GF-D8 (cell line): ENCODE results near the gene SNAPC2.

Experiments
- DNase-seq: peaks from one replicate; lab custom pipeline; 2025; lab: John Stamatoyannopoulos, UW

The SNAPC2 gene, protein sequence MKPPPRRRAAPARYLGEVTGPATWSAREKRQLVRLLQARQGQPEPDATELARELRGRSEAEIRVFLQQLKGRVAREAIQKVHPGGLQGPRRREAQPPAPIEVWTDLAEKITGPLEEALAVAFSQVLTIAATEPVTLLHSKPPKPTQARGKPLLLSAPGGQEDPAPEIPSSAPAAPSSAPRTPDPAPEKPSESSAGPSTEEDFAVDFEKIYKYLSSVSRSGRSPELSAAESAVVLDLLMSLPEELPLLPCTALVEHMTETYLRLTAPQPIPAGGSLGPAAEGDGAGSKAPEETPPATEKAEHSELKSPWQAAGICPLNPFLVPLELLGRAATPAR

GRCh38 chr19:7919610-7920518 is at the start of gene SNAPC2:
Gene SNAPC2, plus strand, starts transcription at chr19:7920338. Its CDS starts 29 bp downstream, at chr19:7920367.
- DNase-seq = peak; percentile 78

GRCh38 chr19:7870571-7871436 is 49.3 kb upstream of the SNAPC2 start:
- DNase-seq = peak; percentile 89

DNA sequence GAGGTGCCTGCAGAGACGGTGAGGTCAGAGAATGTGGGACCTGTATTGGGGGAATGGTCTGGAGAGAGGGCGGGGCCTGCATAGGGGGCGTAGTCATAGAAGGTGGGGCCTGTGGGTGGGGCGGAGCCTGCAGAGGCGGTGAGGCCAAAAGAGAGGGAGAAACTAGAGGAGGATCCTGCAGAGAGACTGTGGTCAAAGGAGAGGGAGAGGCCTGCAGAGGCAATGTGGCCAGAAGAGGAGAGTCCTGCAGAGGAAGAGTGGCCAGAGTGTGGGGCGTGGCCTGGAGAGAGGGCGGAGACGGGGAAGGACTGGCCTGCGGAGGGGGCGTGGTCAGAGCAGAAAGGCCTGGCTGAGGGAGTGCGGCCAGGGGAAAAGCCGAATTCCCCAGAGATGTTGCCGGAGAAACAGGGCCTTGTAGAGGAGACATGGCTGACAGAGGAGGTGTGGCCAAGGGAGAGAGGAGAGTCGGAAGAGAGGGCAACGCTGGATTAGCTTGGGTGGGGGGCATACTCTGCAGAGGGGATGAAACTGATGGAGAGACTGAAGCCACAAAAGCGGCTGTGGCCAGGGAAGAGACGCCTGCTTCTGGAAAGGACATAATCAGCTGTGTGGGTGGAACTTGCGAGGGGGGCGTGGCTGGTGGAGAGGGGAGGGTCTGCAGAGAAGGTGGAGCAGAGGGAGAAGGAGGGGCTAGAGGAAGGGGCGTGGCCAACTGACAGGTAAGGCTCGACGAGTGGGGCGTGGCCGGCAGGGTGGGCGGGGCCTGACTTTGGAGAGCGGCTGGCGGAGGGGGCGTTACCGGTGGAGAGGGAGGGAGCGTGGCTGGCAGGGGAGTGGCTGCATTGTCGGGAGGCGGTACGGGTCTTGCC is 48.5 kb upstream of the SNAPC2 start:
- peak; percentile 66 for DNase-seq

GRCh38 chr19:7872306-7873204 is 47.6 kb upstream of the SNAPC2 start:
- DNase-seq = no peak

- DNase-seq = no peak
Measured at GRCh38 chr19:7873304-7874075, 46.6 kb upstream of the SNAPC2 start.

DNA sequence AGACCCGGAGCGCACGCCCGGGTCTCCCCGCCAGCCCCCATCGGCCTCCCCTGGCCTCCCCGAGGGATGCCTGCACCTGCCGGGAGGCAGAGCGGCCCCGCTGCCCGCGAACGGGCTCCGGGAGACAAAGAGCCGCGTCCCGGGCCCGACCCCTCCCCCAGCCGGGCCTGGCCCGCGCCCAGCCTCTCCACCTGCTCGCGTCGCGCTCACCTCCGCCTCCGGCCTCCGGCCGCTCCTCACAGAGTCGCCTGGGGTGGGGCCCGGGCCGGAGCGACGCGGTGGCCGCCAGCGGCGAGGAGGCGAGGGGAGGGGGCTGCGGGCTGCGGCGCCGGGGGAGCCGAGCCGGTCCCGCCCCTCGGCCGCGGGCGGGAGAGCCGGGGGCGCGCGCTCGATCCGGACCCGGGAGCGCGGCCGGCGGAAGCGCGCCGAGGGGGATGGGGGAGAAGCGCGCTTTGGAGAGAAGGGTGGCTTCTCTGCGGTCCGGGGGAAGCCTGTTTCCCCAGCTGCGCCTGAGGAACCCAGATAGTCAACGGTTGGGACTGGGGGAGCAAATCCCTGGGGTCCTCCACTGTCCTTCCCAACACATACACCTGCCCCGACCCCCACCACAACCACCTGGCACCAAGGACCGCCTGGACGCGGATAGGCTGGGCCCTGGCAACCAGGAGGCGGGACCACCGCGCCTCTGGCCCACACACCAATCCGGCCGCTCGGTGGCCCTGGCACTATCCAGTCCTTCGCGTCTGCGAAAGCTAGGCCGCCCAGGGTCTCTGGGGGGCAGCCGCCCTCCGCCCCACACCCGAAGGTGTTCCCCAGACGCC is 45.9 kb upstream of the SNAPC2 start, which contains the start of gene PRR36:
Gene PRR36, minus strand, starts transcription at position 315 of the 821 bp plus-strand sequence. CDS start 701 bp downstream, outside the sequence.
- DNase-seq = no peak

DNA sequence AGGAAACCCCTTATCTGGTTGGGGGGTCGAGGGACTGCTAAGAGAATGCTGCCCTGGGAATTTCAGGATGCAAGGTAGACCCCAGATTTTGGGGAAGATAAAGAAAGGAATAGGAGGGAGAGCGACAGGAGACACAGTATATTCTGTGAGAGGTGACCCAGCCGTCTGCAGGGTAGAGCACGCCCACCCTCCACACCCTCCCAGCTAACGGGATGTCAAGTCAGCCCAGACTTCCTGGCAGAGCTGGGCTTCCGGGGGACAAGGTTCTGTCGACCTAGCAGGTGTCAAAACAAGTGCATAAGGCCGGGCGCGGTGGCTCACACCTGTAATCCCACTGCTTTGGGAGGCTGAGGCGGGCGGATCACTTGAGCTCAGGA is 45.3 kb upstream of the SNAPC2 start:
- DNase-seq = no peak

- no peak for DNase-seq
Measured at GRCh38 chr19:7877249-7877836, 42.8 kb upstream of the SNAPC2 start.

- DNase-seq = no peak
Measured at GRCh38 chr19:7879111-7879807, 40.9 kb upstream of the SNAPC2 start.

DNA sequence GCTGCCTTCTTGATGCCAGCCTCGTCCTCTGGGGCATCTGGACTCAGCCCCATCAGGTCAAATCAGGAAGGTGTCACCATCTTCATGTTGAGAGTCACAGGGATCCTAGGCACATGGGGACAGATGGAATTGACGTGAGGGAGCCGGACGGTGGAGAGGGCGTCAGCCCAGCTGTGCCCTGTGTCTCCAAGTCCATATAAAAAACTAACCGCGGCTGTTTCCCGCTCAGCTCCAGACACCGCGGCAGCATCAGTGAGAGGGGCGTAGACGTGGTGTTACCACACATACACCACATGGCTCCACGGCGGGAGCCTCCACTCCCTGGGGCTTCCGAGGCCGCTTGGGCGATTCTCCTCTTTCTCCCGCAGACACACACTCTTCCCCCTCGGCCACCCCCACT is 40.3 kb upstream of the SNAPC2 start:
- DNase-seq = no peak

DNA sequence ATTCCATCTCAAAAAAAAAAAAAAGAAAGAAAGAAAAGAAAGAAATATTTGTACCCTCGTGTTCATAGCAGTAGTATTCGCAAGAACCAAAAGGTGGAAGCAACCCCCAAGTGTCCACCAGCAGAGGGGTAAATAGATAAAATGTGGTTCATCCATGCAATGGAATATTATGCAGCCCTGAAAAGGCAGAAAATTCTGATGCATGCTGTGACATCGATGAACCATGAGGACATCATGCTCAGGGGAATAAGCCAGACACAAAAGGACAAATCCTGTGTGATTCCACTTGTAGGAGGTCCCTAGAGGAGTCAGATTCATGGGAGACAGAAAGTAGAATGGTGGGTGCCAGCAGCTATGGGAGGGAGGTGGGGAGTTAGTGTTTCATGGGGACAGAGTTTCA is 38.2 kb upstream of the SNAPC2 start:
- no peak for DNase-seq

DNA sequence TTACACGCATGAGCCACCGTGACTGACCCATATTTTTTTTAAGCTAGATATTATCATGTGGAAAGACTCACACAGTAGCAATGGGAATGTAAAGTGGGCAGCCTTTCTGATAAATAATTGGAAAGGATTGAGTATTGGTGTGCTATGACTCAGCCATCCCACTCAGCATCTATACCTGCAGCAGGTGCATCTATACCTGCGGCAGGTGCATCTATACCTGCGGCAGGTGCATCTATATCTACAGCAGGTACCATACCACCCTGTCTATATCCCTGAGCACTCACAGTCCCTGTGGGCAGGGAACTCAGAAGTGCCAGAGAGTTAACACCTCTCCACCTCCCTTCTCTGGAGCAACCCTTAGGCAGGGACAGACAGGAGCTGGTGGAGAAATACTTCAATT is 37.0 kb upstream of the SNAPC2 start:
- DNase-seq = no peak

GRCh38 chr19:7883796-7884570 is 36.2 kb upstream of the SNAPC2 start:
- DNase-seq = no peak

DNA sequence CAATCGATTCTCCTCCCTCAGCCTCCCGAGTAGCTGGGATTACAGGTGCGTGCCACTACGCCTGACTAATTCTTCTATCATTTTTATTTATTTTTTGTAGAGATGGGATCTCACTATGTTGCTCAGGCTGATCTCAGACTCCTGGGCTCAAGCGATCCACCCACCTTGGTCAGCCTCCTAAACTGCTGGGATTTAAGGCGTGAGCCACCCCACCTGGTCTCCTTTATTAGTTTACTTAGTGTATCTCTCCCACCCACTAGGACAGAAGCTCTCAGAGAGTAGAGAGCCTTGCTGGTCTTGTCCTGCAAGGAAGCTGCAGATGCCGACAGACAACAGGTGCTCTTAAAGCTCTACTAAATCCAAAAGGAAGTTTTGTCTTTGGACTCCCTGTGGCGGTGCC is 34.3 kb upstream of the SNAPC2 start:
- no peak for DNase-seq

DNA sequence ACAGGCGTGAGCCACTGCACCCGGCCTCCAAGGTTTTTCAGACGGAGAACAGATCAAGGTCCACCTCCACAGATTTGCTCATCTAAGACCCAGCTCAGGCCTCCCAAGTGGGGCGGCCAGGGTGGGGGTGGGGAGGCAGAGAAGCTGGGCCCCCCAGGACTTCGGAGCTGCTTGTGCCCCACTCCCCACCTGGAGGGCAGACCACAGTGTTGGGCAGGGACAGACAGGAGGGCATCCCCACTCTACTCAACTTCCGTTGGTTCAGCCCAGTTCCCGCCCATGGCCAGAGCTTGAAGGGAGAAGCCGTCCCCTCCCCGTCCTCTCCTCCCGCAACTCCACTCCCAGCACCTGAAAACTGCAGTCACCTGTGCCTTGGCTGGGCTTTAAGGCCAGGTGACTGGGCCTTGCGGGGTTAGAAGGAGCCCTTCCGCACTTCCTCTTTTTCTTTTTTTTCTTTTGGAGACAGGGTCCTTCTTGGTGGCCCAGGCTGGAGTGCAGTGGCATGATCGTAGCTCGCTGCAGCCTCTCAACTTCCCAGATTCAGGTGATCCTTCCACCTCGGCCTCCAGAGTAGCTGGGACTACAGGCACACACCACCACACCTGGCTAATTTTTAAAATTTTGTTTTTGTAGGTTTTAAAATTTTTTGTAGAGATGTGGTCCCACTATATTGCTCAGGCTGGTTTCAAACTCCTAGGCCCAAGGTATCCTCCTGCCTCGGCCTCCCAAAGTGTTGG is 32.6 kb upstream of the SNAPC2 start:
- no peak for DNase-seq
